Prostate gland (tissue), 2 donors: ENCODE measurements around the gene CREB3L2. TPM values are rescaled to one million over a fixed set of nuclear protein-coding genes. Genes with fewer than 3 reads are reported as not detected.

ENCODE experiments used
- DNase-seq: peaks from one replicate; pipeline ENCODE4 v3.0.0-alpha.2; 2019; ENCODE audit warnings: low spot score
- H3K27ac ChIP-seq, 2 donors: fragments of 200-600 bp; sonication (generic); 2 replicates each; pipeline ENCODE4 v1.5.1; 2017 to 2019
- H3K27me3 ChIP-seq: fragments of 200-600 bp; sonication (generic); replicated peaks from 2 replicates; pipeline ENCODE4 v1.5.1; 2019; ENCODE audit not compliant: insufficient read depth
- H3K36me3 ChIP-seq, 2 donors: fragments of 200-600 bp; sonication (generic); 1 replicate in 1 of 2; 2 replicates in 1 of 2; pipeline versions ENCODE4 v1.5.1 to v1.8.1; 2017 to 2019
- H3K4me1 ChIP-seq: fragments of 200-600 bp; sonication (generic); replicated peaks from 2 replicates; pipeline ENCODE4 v1.5.1; 2019
- H3K4me3 ChIP-seq, 2 donors: fragments of 200-600 bp; sonication (generic); 2 replicates each; pipeline ENCODE4 v1.5.1; 2017 to 2019
- H3K9me3 ChIP-seq: fragments of 200-600 bp; sonication (generic); 2 replicates; pipeline ENCODE4 v1.5.1; 2017
- POLR2A ChIP-seq: fragments of 450-650 bp; IDR thresholded peaks from one replicate; pipeline ENCODE4 v1.6.1; 2016; ENCODE audit warnings: antibody characterized with exemption, mild to moderate bottlenecking
- POLR2AphosphoS5 ChIP-seq: sonication (generic); formaldehyde crosslinking; IDR thresholded peaks from one replicate; pipeline ENCODE4 v1.6.1; 2017; ENCODE audit warnings: antibody characterized with exemption
- WGBS: methylation state at CpG from one replicate; pipeline ENCODE4 v1.1.5; 2018; 5-methylcytosine and 5-hydroxymethylcytosine counted together
- intact Hi-C: fragments of 100-400 bp; cut with DNase I; formaldehyde crosslinking; loops from one replicate; pipeline ENCODE4 v1.14.2; 2022
- total RNA-seq, 2 donors: library from RNA; depleted of rRNA; stranded (reverse); fragments of >200 nt; gene quantifications; one replicate each; pipeline ENCODE4 v1.1.0, GENCODE V29; 2016
- TF ChIP-seq, protein P1 (sequence below), 4 experiments: fragments of 200-600 bp in 2 of 4; fragments of 450-650 bp in 2 of 4; sonication (generic) in 2 of 4; IDR thresholded peaks; 1 replicate in 3 of 4; 2 replicates in 1 of 4; pipeline ENCODE4 v1.5.1; 2016 to 2019; ENCODE audit warnings: antibody characterized with exemption in 4 of 4, mild to moderate bottlenecking in 2 of 4, moderate library complexity in 2 of 4

CREB3L2 gene
- total RNA-seq, 2 donors from 2014 or later = 34.1 to 42.0 TPM

DNA sequence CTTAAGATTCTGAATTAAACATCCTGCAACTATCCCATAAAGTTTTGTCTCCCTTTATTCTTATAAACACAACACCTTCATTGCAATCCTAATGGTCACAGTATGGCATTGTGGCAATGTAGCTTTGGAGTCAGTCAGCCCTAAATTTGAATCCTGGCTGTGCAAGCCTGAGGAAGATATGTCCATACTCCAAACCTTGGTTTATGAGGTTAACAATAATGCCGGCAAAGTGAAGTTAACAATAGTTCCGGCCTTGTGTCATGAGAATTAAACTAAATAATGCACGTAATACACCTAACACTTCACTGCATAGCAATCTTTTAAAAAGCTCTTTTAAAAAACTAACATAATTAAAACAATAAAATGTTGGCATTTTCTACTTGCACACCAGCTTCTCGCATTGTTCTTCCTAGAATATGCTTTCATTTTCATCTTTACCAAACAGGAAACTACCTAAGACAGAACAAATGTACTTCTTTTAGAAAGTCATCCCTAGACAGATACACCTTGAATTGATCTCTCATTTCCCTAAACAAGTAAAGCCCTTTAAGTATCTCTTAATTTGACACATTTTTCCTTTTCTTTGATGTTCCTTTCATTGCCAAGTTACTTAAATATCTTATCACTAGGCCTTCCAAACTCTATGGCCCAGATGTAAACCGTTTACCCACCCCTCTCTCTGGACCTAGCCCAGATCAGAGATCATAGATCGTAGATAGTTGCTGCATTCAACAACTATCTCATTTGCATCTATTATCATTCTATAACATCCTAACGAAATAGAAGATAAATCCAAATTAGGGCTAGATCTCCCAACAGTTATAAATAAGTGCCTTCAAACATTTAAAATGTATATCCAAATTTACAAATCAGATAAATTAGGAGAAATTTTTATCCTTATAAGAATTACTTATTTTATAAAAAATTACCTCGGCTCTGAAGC is 66.7 kb downstream of the CREB3L2 start:
- WGBS = 56% methylated on average over 8 of the region's 8 CpGs
- H3K36me3 ChIP-seq = no peaks in the 10 kb centered on the region
- H3K9me3 ChIP-seq = no peaks in the 10 kb centered on the region
- H3K4me3 ChIP-seq = no peak overlapping the region
- H3K4me1 ChIP-seq = peaks cover 6% of the 10 kb centered on the region
- DNase-seq = no peak
- H3K27ac ChIP-seq = no peak overlapping the region
- intact Hi-C loops = no loop called here
- no peaks in the 10 kb centered on the region for H3K27me3 ChIP-seq
- TF ChIP-seq POLR2A (no peak), POLR2AphosphoS5 (no peak)
- TF ChIP-seq, protein P1, sequence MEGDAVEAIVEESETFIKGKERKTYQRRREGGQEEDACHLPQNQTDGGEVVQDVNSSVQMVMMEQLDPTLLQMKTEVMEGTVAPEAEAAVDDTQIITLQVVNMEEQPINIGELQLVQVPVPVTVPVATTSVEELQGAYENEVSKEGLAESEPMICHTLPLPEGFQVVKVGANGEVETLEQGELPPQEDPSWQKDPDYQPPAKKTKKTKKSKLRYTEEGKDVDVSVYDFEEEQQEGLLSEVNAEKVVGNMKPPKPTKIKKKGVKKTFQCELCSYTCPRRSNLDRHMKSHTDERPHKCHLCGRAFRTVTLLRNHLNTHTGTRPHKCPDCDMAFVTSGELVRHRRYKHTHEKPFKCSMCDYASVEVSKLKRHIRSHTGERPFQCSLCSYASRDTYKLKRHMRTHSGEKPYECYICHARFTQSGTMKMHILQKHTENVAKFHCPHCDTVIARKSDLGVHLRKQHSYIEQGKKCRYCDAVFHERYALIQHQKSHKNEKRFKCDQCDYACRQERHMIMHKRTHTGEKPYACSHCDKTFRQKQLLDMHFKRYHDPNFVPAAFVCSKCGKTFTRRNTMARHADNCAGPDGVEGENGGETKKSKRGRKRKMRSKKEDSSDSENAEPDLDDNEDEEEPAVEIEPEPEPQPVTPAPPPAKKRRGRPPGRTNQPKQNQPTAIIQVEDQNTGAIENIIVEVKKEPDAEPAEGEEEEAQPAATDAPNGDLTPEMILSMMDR (IDR thresholded peaks at IDR 0.05) = no peak

- H3K36me3 ChIP-seq = no peaks in the 10 kb centered on the region
- peaks cover 6% of the 10 kb centered on the region for H3K4me1 ChIP-seq
- intact Hi-C loops = no loop called here
- WGBS = 78% methylated on average over 4 of the region's 4 CpGs
- peak overlapping the region; percentile 22 to 29 for H3K27ac ChIP-seq
- no peak for DNase-seq
- TF ChIP-seq, protein P1 (IDR thresholded peaks at IDR 0.05) = no peak
- TF ChIP-seq POLR2AphosphoS5 (no peak), POLR2A (no peak)
- H3K27me3 ChIP-seq = no peaks in the 10 kb centered on the region
- H3K4me3 ChIP-seq = no peak overlapping the region
- H3K9me3 ChIP-seq = no peaks in the 10 kb centered on the region
Observed at GRCh38 chr7:137934176-137934826, 67.6 kb downstream of the CREB3L2 start.

DNA sequence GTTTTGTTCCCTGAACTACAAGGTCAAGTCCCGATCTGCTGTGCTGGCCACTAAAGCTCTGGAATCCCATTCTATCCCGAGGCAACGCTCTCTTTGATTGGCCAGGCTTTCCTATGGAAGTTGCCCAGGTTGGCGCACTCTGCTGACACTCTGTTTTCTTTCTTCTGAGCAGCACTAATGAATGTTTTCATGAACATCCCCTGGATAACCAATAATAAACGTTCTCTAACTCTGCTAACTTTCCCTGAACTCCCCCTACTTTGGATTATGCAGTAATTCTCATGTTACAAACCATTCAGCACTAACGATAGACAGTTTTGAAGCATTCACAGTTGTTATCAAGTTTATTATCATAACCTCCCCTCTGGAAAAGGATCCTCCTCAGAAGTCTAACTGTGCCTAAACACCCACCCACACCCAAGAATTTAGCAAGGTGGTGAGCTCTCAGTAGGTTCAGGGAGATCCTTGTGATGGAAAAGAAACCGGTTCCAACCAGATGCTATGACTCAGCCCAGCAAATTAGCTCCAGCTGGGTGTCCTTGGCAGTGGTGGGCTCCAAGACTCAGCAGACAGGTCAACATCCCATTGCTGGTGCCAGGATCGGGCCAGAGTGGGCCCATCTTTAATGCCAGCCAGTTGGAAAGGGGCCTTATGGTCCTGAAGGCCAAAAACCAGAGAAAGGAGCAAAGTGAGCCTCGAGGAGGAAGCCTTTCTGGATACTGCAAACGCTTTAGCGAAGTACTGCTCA is 68.4 kb downstream of the CREB3L2 start:
- no peak for TF ChIP-seq POLR2AphosphoS5
- TF ChIP-seq POLR2A = no peak
- TF ChIP-seq, protein P1 (IDR thresholded peaks at IDR 0.05) = no peak
- intact Hi-C loops = no loop called here
- Histone ChIP-seq H3K27ac (peak overlapping the region; percentile 22 to 29), H3K9me3 (no peaks in the 10 kb centered on the region), H3K4me1 (peaks cover 6% of the 10 kb centered on the region), H3K36me3 (no peaks in the 10 kb centered on the region), H3K4me3 (no peak overlapping the region), H3K27me3 (no peaks in the 10 kb centered on the region)
- no peak for DNase-seq
- 55% methylated on average over 11 of the region's 11 CpGs for WGBS

DNA sequence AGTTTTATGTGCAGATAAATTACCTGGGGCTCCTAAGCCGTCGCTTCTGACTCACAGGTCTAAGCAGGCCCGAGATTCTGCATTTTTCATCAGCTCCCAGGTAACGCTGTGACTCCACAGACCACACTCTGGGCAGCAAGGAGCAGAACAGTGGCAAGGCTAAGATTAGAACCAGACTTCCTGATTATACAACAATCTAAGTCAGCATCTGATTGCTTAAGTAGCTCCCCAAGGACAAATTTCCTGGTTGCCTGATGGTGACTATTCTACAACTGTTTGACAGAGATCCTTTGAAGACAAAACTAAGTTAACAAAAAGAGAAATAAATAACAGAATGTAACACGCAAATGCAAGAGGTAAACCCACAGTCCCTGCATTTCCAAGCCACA is 69.0 kb downstream of the CREB3L2 start:
- H3K36me3 ChIP-seq = no peaks in the 10 kb centered on the region
- WGBS = 53% methylated on average over 5 of the region's 5 CpGs
- peak overlapping the region; percentile 22 to 29 for H3K27ac ChIP-seq
- TF ChIP-seq POLR2A = no peak
- no peak for TF ChIP-seq POLR2AphosphoS5
- TF ChIP-seq, protein P1 (IDR thresholded peaks at IDR 0.05) = no peak
- no peak overlapping the region for H3K4me3 ChIP-seq
- DNase-seq = no peak
- H3K27me3 ChIP-seq = no peaks in the 10 kb centered on the region
- no peaks in the 10 kb centered on the region for H3K9me3 ChIP-seq
- peaks cover 6% of the 10 kb centered on the region for H3K4me1 ChIP-seq
- intact Hi-C loops = no loop called here
